Mesendoderm (in vitro differentiated cells): Measurements from ENCODE around the gene LYSMD4.

Experiments used
- DNase-seq: peaks from one replicate; pipeline ENCODE4 v3.0.0; 2013
- H2AK5ac ChIP-seq: 2 replicates; pipeline ENCODE4 v1.6.1; 2013; ENCODE audit warnings: low read length, inconsistent platforms
- H2BK120ac ChIP-seq: 2 replicates; pipeline ENCODE4 v1.6.1; 2013; ENCODE audit warnings: low read depth, mild to moderate bottlenecking, low read length, moderate library complexity, mixed read lengths
- H2BK15ac ChIP-seq: replicated peaks from 2 replicates; pipeline ENCODE4 v1.6.1; 2013; ENCODE audit warnings: low read depth, mild to moderate bottlenecking, moderate library complexity
- H2BK5ac ChIP-seq: 2 replicates; pipeline ENCODE4 v1.6.1; 2013; ENCODE audit warnings: low read length, inconsistent platforms
- H3K18ac ChIP-seq: 2 replicates; pipeline ENCODE4 v1.6.1; 2013; ENCODE audit warnings: mild to moderate bottlenecking, low read length, mixed read lengths
- H3K23ac ChIP-seq: one replicate; pipeline ENCODE4 v1.6.1; 2013; ENCODE audit warnings: low read length
- H3K27ac ChIP-seq: 2 replicates; pipeline ENCODE4 v1.5.1; 2013; ENCODE audit warnings: low read depth, mild to moderate bottlenecking, inconsistent platforms, low read length, moderate library complexity
- H3K27me3 ChIP-seq: 2 replicates; pipeline ENCODE4 v1.6.1; 2013; ENCODE audit warnings: low read length, control low read depth, mild to moderate bottlenecking, inconsistent platforms; ENCODE audit not compliant: insufficient read depth, poor library complexity
- H3K36me3 ChIP-seq: 2 replicates; pipeline ENCODE4 v1.6.1; 2013; ENCODE audit warnings: low read length, inconsistent platforms; ENCODE audit not compliant: control insufficient read depth, insufficient read depth
- H3K4ac ChIP-seq: one replicate; pipeline ENCODE4 v1.6.1; 2013; ENCODE audit warnings: low read depth, mild to moderate bottlenecking, low read length, moderate library complexity
- H3K4me1 ChIP-seq: 2 replicates; pipeline ENCODE4 v1.6.1; 2013; ENCODE audit warnings: low read depth, low read length, inconsistent platforms; ENCODE audit not compliant: control insufficient read depth
- H3K4me2 ChIP-seq: 2 replicates; pipeline ENCODE4 v1.6.1; 2013; ENCODE audit warnings: low read length
- H3K4me3 ChIP-seq: 2 replicates; pipeline ENCODE4 v1.5.1; 2013; ENCODE audit warnings: mild to moderate bottlenecking, low read length
- H3K56ac ChIP-seq: one replicate; pipeline ENCODE4 v1.6.1; 2013; ENCODE audit warnings: low read length
- H3K79me1 ChIP-seq: 2 replicates; pipeline ENCODE4 v1.6.1; 2013; ENCODE audit warnings: low read length, inconsistent platforms
- H3K79me2 ChIP-seq: 2 replicates; pipeline ENCODE4 v1.6.1; 2013; ENCODE audit warnings: mild to moderate bottlenecking, low read length; ENCODE audit not compliant: control insufficient read depth, insufficient read depth
- H3K9ac ChIP-seq: 2 replicates; pipeline ENCODE4 v1.6.1; 2013; ENCODE audit warnings: low read length, inconsistent platforms
- H4K5ac ChIP-seq: one replicate; pipeline ENCODE4 v1.6.1; 2013; ENCODE audit warnings: low read length
- H4K8ac ChIP-seq: one replicate; pipeline ENCODE4 v1.6.1; 2013; ENCODE audit warnings: low read depth, mild to moderate bottlenecking, control low read depth, low read length, moderate library complexity
- WGBS: extraction: QIAGEN DNeasy Blood & Tissue Kit; methylation state at CpG from one replicate; pipeline ENCODE4 v1.1.7; 2013; ENCODE audit warnings: low lambda C conversion rate, missing lambda C conversion rate; ENCODE audit not compliant: insufficient coverage; ENCODE audit errors: extremely low coverage; 5-methylcytosine and 5-hydroxymethylcytosine counted together

The LYSMD4 gene

DNA sequence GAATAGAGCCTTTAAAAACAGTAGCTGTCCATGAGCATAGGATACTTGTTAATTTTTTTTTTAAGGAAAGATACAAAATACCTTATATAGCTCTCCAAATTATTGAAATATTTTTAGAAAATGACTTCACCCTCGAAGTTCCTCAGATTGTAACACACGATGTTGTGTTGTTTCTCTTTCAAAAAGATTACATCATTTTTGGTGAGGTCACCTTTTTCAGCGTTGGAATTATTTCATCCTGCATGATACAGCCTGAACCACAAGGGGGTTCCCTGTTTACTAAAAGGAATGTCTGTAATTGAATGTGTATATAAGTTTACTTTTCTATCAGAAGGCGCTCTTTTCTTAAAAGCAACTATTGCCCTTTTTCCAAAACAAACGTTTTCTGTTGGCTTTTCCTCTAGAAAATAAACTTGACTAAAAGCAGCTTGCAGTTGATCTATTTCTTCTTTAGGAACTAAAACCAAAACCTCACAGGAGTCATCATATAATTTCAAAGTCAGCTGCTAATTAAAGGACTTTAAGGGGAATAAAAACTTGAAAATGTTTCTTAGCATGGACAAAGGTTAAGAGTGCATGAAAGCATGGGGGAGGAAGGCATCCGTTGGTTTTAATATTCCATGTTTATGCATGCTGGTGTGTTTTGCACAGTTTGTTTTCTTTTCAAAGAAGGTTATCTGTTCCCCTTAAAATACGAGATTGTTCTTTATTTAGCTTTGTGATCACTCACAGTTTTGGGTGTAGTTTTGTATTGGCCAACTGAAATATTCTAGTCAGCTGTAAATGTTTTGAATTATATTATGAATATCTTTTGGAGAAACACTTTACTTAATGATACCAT is 29.4 kb downstream of the LYSMD4 start:
- Histone ChIP-seq H4K8ac (no peak overlapping the region), H2BK5ac (no peak overlapping the region), H3K4me2 (no peak overlapping the region), H2AK5ac (no peak overlapping the region), H3K36me3 (no peaks in the 10 kb centered on the region), H3K4ac (no peak overlapping the region), H3K4me1 (no peaks in the 10 kb centered on the region), H2BK120ac (no peak overlapping the region), H3K23ac (no peak overlapping the region), H3K9ac (no peak overlapping the region), H3K27me3 (no peaks in the 10 kb centered on the region), H3K79me1 (no peaks in the 10 kb centered on the region), H3K79me2 (no peaks in the 10 kb centered on the region), H3K27ac (no peak overlapping the region), H3K4me3 (no peak overlapping the region), H2BK15ac (no peak overlapping the region), H3K18ac (no peak overlapping the region), H3K56ac (no peak overlapping the region), H4K5ac (no peak overlapping the region)
- DNase-seq: peak; percentile 89
- WGBS: no CpG with 5 or more reads among the region's 7 CpGs

DNA sequence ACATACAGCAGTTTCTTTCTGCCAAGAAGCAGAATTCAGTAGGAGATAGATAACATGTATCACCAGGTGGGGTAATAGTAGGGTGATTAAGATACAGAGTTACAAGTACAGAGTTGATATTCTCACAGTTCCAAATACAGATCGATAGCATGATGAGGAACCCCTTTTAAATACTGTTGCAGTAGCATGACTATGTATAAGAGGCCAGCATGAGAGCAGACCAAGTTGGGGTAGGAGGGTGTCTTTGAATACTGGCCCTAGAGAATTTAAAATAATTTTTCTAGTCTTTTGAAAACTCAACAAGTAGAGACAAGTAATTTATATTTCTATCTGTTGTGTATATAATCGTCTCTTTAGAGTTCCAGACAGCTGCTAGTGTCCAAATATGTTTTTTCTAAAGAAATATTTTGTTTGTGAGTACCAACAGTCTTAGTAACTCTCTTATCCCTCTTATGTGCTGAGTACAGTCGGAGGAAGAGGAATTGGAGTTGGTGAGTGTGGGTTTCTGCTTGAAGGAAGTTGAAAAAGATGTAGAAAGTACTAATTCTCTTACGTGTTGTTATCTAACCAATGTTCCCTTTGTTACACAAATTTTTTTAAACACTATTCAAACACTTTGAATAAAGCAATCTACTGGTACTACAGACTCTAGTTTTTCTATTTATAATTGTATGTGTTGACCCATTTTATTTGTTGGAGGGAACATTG is 30.2 kb downstream of the LYSMD4 start:
- Histone ChIP-seq H3K27ac (no peak overlapping the region), H3K56ac (no peak overlapping the region), H3K36me3 (no peaks in the 10 kb centered on the region), H3K23ac (no peak overlapping the region), H4K8ac (no peak overlapping the region), H2BK15ac (no peak overlapping the region), H2BK5ac (no peak overlapping the region), H2BK120ac (no peak overlapping the region), H3K79me2 (no peaks in the 10 kb centered on the region), H3K4ac (peak overlapping the region; percentile 16), H3K79me1 (no peaks in the 10 kb centered on the region), H2AK5ac (no peak overlapping the region), H3K4me1 (no peaks in the 10 kb centered on the region), H4K5ac (no peak overlapping the region), H3K4me3 (no peak overlapping the region), H3K27me3 (no peaks in the 10 kb centered on the region), H3K9ac (no peak overlapping the region), H3K18ac (no peak overlapping the region), H3K4me2 (no peak overlapping the region)
- peak; percentile 32 for DNase-seq
- WGBS: no CpG with 5 or more reads among the region's 4 CpGs

DNA sequence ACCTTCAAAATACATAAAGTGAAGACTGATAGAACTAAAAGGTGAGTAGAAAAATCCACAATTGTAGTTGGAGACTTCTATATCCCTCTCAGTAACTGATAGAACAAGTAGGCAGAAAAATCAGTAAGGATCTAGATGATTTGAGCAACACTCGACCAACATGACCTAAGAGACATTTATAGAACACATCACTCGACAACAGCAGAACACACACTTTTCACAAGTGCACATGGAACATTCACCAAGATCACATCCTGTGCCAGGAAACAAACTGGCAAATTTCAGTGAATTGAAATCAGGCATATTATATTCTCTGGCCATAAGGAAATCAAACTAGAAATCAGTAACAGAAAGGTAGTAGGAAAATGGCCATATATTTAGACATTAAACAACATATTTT is 37.1 kb downstream of the LYSMD4 start:
- H3K4me1 ChIP-seq: no peaks in the 10 kb centered on the region
- H3K36me3 ChIP-seq: no peaks in the 10 kb centered on the region
- H3K79me2 ChIP-seq: no peaks in the 10 kb centered on the region
- no peak overlapping the region for H2BK5ac ChIP-seq
- WGBS: no CpG with 5 or more reads among the region's 2 CpGs
- no peak overlapping the region for H2AK5ac ChIP-seq
- no peak overlapping the region for H4K5ac ChIP-seq
- no peak overlapping the region for H3K4me2 ChIP-seq
- H2BK15ac ChIP-seq: no peak overlapping the region
- no peaks in the 10 kb centered on the region for H3K27me3 ChIP-seq
- no peak for DNase-seq
- H3K79me1 ChIP-seq: no peaks in the 10 kb centered on the region
- H3K9ac ChIP-seq: no peak overlapping the region
- no peak overlapping the region for H3K18ac ChIP-seq
- H2BK120ac ChIP-seq: no peak overlapping the region
- no peak overlapping the region for H3K4me3 ChIP-seq
- H3K23ac ChIP-seq: no peak overlapping the region
- H3K27ac ChIP-seq: no peak overlapping the region
- no peak overlapping the region for H3K56ac ChIP-seq
- no peak overlapping the region for H3K4ac ChIP-seq
- H4K8ac ChIP-seq: no peak overlapping the region

DNA sequence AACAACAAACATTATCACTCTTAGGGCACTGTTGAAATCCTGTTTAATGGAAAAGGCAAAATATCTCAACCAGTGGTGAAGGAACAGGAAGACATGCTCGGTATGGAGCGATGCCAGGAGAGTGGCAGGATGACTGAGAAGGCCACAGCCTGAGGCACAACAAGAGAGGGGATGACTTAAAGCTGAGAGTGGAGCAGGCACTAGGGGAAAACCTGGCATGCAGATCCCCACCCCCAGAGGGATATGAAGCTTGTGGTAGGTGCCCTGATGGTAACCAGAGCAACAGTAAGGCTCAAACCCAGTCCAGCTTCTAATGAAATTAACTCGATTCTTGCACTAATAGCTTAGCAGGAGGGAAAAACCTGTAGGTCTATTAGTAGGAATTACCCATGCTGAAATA is 40.4 kb downstream of the LYSMD4 start:
- Histone ChIP-seq H3K4me1 (no peaks in the 10 kb centered on the region), H4K5ac (no peak overlapping the region), H3K27ac (no peak overlapping the region), H3K23ac (no peak overlapping the region), H3K18ac (no peak overlapping the region), H3K9ac (no peak overlapping the region), H2AK5ac (no peak overlapping the region), H3K27me3 (no peaks in the 10 kb centered on the region), H2BK5ac (no peak overlapping the region), H2BK120ac (no peak overlapping the region), H4K8ac (no peak overlapping the region), H3K4ac (no peak overlapping the region), H3K4me3 (no peak overlapping the region), H2BK15ac (no peak overlapping the region), H3K56ac (no peak overlapping the region), H3K79me2 (no peaks in the 10 kb centered on the region), H3K79me1 (no peaks in the 10 kb centered on the region), H3K4me2 (no peak overlapping the region), H3K36me3 (no peaks in the 10 kb centered on the region)
- no CpG with 5 or more reads among the region's 3 CpGs for WGBS
- peak; percentile 14 for DNase-seq

DNA sequence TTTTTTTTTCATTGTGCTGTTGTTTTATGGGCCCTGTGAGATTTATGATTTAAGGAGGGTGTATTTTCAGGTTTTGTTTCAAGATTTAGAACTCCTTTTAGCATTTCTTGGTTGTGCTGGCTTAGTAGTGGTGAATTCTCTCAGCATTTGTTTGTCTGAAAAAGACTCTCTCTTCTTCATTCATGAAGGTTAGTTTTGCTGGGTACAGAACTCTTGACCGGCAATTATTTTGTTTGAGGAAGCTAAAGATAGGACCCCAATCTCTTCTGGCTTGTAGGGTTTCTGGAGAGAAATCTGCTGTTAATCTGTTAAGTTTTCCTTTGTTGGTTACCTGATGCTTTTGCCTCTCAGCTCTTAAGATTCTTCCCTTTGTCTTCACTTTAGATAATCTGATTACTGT is 46.9 kb downstream of the LYSMD4 start:
- H2BK5ac ChIP-seq: no peak overlapping the region
- no peak overlapping the region for H4K8ac ChIP-seq
- H3K27ac ChIP-seq: no peak overlapping the region
- H3K79me1 ChIP-seq: no peaks in the 10 kb centered on the region
- no peak overlapping the region for H3K4me2 ChIP-seq
- H3K23ac ChIP-seq: no peak overlapping the region
- H3K36me3 ChIP-seq: no peaks in the 10 kb centered on the region
- H3K4me1 ChIP-seq: no peaks in the 10 kb centered on the region
- H3K56ac ChIP-seq: no peak overlapping the region
- H3K4ac ChIP-seq: no peak overlapping the region
- no CpG with 5 or more reads among the region's 1 CpG for WGBS
- H3K27me3 ChIP-seq: no peaks in the 10 kb centered on the region
- H4K5ac ChIP-seq: no peak overlapping the region
- peak; percentile 27 for DNase-seq
- no peak overlapping the region for H2AK5ac ChIP-seq
- no peak overlapping the region for H3K18ac ChIP-seq
- no peak overlapping the region for H2BK120ac ChIP-seq
- no peak overlapping the region for H2BK15ac ChIP-seq
- no peak overlapping the region for H3K4me3 ChIP-seq
- H3K9ac ChIP-seq: no peak overlapping the region
- no peaks in the 10 kb centered on the region for H3K79me2 ChIP-seq
